PFSK-1 (cell line): ENCODE measurements around the gene TMEM190.

Experiments
- TAF1 ChIP-seq: IDR thresholded peaks from 2 replicates; pipeline ENCODE4 v1.6.1; 2012; ENCODE audit warnings: low read length, control low read depth, borderline replicate concordance; ENCODE audit not compliant: insufficient read depth
- TF ChIP-seq, protein P1 (sequence below), 2 experiments: IDR thresholded peaks; 2 replicates each; pipeline versions ENCODE4 v1.6.1 to v1.8.0; 2011 to 2012; ENCODE audit warnings: low read depth in 2 of 2, low read length in 2 of 2, control low read depth in 1 of 2, inconsistent platforms in 1 of 2, mild to moderate bottlenecking in 1 of 2, moderate library complexity in 1 of 2; ENCODE audit not compliant: insufficient read depth in 1 of 2

GRCh38 chr19:55419624-55420236, 43.1 kb downstream of the TMEM190 start:
- TF ChIP-seq TAF1, result no peak
- TF ChIP-seq, protein P1, sequence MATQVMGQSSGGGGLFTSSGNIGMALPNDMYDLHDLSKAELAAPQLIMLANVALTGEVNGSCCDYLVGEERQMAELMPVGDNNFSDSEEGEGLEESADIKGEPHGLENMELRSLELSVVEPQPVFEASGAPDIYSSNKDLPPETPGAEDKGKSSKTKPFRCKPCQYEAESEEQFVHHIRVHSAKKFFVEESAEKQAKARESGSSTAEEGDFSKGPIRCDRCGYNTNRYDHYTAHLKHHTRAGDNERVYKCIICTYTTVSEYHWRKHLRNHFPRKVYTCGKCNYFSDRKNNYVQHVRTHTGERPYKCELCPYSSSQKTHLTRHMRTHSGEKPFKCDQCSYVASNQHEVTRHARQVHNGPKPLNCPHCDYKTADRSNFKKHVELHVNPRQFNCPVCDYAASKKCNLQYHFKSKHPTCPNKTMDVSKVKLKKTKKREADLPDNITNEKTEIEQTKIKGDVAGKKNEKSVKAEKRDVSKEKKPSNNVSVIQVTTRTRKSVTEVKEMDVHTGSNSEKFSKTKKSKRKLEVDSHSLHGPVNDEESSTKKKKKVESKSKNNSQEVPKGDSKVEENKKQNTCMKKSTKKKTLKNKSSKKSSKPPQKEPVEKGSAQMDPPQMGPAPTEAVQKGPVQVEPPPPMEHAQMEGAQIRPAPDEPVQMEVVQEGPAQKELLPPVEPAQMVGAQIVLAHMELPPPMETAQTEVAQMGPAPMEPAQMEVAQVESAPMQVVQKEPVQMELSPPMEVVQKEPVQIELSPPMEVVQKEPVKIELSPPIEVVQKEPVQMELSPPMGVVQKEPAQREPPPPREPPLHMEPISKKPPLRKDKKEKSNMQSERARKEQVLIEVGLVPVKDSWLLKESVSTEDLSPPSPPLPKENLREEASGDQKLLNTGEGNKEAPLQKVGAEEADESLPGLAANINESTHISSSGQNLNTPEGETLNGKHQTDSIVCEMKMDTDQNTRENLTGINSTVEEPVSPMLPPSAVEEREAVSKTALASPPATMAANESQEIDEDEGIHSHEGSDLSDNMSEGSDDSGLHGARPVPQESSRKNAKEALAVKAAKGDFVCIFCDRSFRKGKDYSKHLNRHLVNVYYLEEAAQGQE (IDR thresholded peaks at IDR 0.05; ENCODE audit: insufficient read depth in 1 of 2, low read depth in 2 of 2, low read length in 2 of 2), result no peak
